Left cardiac atrium (tissue), 4 donors: ENCODE data around the gene NDE1. TPM values are rescaled to one million over a fixed set of nuclear protein-coding genes. Genes with fewer than 3 reads are reported as not detected.
"Not testable (repeated sequence)": the region's sequence is repeated elsewhere in the genome, so short reads cannot be mapped to it uniquely, and the experiment has no call there.

ENCODE experiments used
- ATAC-seq, 2 donors: fragments of 200-7000 bp; cut with Tn5 transposase; one replicate each; pipeline ENCODE4 v1.9.1; 2020; ENCODE audit warnings: mild to moderate bottlenecking in 2 of 2, moderate library complexity in 2 of 2
- DNase-seq: peaks from one replicate; pipeline ENCODE4 v3.0.0-alpha.2; 2020
- intact Hi-C, 2 donors: fragments of 100-400 bp; cut with DNase I; formaldehyde crosslinking; loops; one replicate each; pipeline versions ENCODE4 v1.14.1 to v1.15.1; 2022 to 2023
- total RNA-seq, 2 donors: library from RNA; stranded (reverse); fragmentation: NEBNext Ultra II Directional; extraction: Animal tissue kit (Norgen Biotek cat#: 25700); gene quantifications; one replicate each; pipeline ENCODE4 v1.2.1, GENCODE V29; 2021
- donor health status: DM: no; HTN: yes; CAD: no.
- donor health status: DM: no; HTN: yes; CAD: no; lungs with severe emphysema.
- donor health status: DM: yes; HTN: yes; CAD: no.
- donor health status: Dilated cardiomyopathy.

NDE1 gene
- total RNA-seq, 2 donors from 2014 or later = 17.8 to 19.8 TPM

GRCh38 chr16:15715221-15715620 lies 65.2 kb downstream of the NDE1 start:
- ATAC-seq = no peak
- intact Hi-C loops = no loop called here
- DNase-seq = no peak

GRCh38 chr16:15716694-15717447 lies 66.8 kb downstream of the NDE1 start:
- no peak for DNase-seq
- no peak for ATAC-seq
- intact Hi-C loops = no loop called here

- intact Hi-C loops = no loop called here
These were observed 71.0 kb downstream of the NDE1 start for GRCh38 chr16:15721018-15721417.

GRCh38 chr16:15723808-15724207 lies 73.8 kb downstream of the NDE1 start:
- ATAC-seq = no peak
- DNase-seq = no peak
- intact Hi-C loops = no loop called here

More at GRCh38 chr16:15721018-15721417, 71.0 kb downstream of the NDE1 start:
- no peak for DNase-seq
- no peak for ATAC-seq

GRCh38 chr16:15725641-15726240 lies 75.7 kb downstream of the NDE1 start:
- ATAC-seq (no peak), DNase-seq (no peak)
- intact Hi-C loops = no loop called here

GRCh38 chr16:15726715-15727114 lies 76.7 kb downstream of the NDE1 start:
- ATAC-seq = no peak
- intact Hi-C loops = no loop called here

GRCh38 chr16:15727697-15728096 lies 77.7 kb downstream of the NDE1 start:
- intact Hi-C loops, ATAC-seq, DNase-seq: not testable (repeated sequence)

More at GRCh38 chr16:15726715-15727114, 76.7 kb downstream of the NDE1 start:
- DNase-seq = no peak

- no peak for ATAC-seq
- DNase-seq = no peak
- intact Hi-C loops = no loop called here
These were observed 79.1 kb downstream of the NDE1 start for GRCh38 chr16:15729152-15729551.

- DNase-seq = no peak
- intact Hi-C loops = no loop called here
These were observed 82.4 kb downstream of the NDE1 start for GRCh38 chr16:15732416-15732815.

GRCh38 chr16:15735610-15736009 lies 85.6 kb downstream of the NDE1 start:
- intact Hi-C loops = no loop called here
- no peak for ATAC-seq
- DNase-seq = no peak

More at GRCh38 chr16:15732416-15732815, 82.4 kb downstream of the NDE1 start:
- ATAC-seq = no peak

- intact Hi-C loops = no loop called here
- no peak for ATAC-seq
- no peak for DNase-seq
These were observed 86.5 kb downstream of the NDE1 start for GRCh38 chr16:15736529-15736928.

GRCh38 chr16:15737140-15737644 lies 87.1 kb downstream of the NDE1 start:
- intact Hi-C loops = no loop called here
- ATAC-seq = no peak
- DNase-seq = no peak

GRCh38 chr16:15739464-15739863 lies 89.4 kb downstream of the NDE1 start:
- DNase-seq = no peak
- intact Hi-C loops = no loop called here
- ATAC-seq = no peak

- ATAC-seq (no peak), DNase-seq (no peak)
- intact Hi-C loops = no loop called here
These were observed 89.9 kb downstream of the NDE1 start for GRCh38 chr16:15739950-15740349.

GRCh38 chr16:15741207-15741871 lies 91.3 kb downstream of the NDE1 start:
- intact Hi-C loops = no loop called here
- ATAC-seq (no peak), DNase-seq (no peak)

- intact Hi-C loops = no loop called here
- DNase-seq (no peak), ATAC-seq (no peak)
These were observed 92.7 kb downstream of the NDE1 start for GRCh38 chr16:15742716-15743115.

GRCh38 chr16:15743657-15744056 lies 93.6 kb downstream of the NDE1 start:
- intact Hi-C loops = no loop called here
- ATAC-seq (no peak), DNase-seq (no peak)

GRCh38 chr16:15746332-15746731 lies 96.3 kb downstream of the NDE1 start:
- DNase-seq = no peak
- intact Hi-C loops = no loop called here

GRCh38 chr16:15747937-15748336 lies 97.9 kb downstream of the NDE1 start:
- no peak for ATAC-seq
- no peak for DNase-seq
- intact Hi-C loops = no loop called here

More at GRCh38 chr16:15746332-15746731, 96.3 kb downstream of the NDE1 start:
- ATAC-seq = no peak

- intact Hi-C loops = no loop called here
- ATAC-seq (no peak), DNase-seq (no peak)
These were observed 98.6 kb downstream of the NDE1 start for GRCh38 chr16:15748654-15749053.
